Chondrocyte (in vitro differentiated cells): ENCODE measurements around the gene YES1. TPM values are rescaled to one million over a fixed set of nuclear protein-coding genes. Genes with fewer than 3 reads are reported as not detected.
A peak's percentile ranks its signal among the peaks of the same experiment; 100 is the strongest.

Experiments
- DNase-seq: peaks from one replicate; pipeline ENCODE4 v3.0.0; 2021; ENCODE audit warnings: mixed read lengths, low spot score
- H3K27ac Mint-ChIP-seq: one replicate; pipeline ENCODE4 v1.8.0; 2021; ENCODE audit warnings: mild to moderate bottlenecking, moderate library complexity, mixed read lengths; ENCODE audit not compliant: unreplicated experiment
- H3K27me3 Mint-ChIP-seq: 2 replicates; pipeline ENCODE4 v1.8.0; 2021; ENCODE audit warnings: low read depth, mixed read lengths
- H3K36me3 Mint-ChIP-seq: 2 replicates; pipeline ENCODE4 v1.8.0; 2021; ENCODE audit warnings: low read depth, mixed read lengths
- H3K4me1 Mint-ChIP-seq: 2 replicates; pipeline ENCODE4 v1.8.0; 2021; ENCODE audit warnings: low read depth, mild to moderate bottlenecking, mixed read lengths
- H3K4me3 Mint-ChIP-seq: one replicate; pipeline ENCODE4 v1.8.0; 2021; ENCODE audit warnings: mild to moderate bottlenecking, moderate library complexity, mixed read lengths; ENCODE audit not compliant: unreplicated experiment
- H3K9me3 Mint-ChIP-seq: 2 replicates; pipeline ENCODE4 v1.8.0; 2021; ENCODE audit warnings: low read depth, mixed read lengths
- CTCF ChIP-seq: fragments of 200-600 bp; sonication (generic); IDR thresholded peaks from 2 replicates; pipeline ENCODE4 v1.5.0; 2021; ENCODE audit warnings: antibody characterized with exemption, mild to moderate bottlenecking, moderate library complexity
- total RNA-seq: library from RNA; stranded (reverse); gene quantifications from 3 replicates; pipeline ENCODE4 v1.2.1, GENCODE V29; 2021

Gene YES1
- total RNA-seq, 1 donor from 2014 or later, result 38.0 TPM

DNA sequence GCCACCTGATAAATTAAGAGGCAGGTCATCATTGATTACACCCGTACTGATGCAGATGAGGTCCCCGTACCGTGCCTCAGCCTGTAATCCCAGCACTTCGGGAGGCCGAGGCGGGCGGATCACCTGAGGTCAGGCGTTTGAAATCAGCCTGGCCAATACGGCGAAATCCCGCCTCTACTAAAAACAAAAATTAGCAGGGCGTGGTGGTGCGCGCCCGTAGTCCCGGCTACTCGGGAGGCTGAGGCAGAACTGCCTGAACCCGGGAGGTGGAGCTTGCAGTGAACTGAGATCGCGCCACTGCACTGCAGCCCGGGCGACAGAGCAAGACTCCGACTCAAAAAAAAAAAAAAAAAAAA is 98.9 kb downstream of the YES1 start:
- peaks cover 6% of the 10 kb centered on the region for H3K9me3 Mint-ChIP-seq
- no peak for TF ChIP-seq CTCF
- peaks cover 25% of the 10 kb centered on the region for H3K4me1 Mint-ChIP-seq
- peaks cover 3% of the 10 kb centered on the region for H3K36me3 Mint-ChIP-seq
- no peak for DNase-seq
- no peaks in the 10 kb centered on the region for H3K27me3 Mint-ChIP-seq
- peak overlapping the region; percentile 62 for H3K4me3 Mint-ChIP-seq
- no peak overlapping the region for H3K27ac Mint-ChIP-seq

- Mint-ChIP-seq H3K27me3 (no peaks in the 10 kb centered on the region), H3K9me3 (peaks cover 6% of the 10 kb centered on the region)
Observed at GRCh38 chr18:712401-713134, 99.5 kb downstream of the YES1 start, which contains the start of gene ENOSF1. Gene ENOSF1 (minus strand): TSS chr18:712630. CDS start chr18:712587, 43 bp downstream.

DNA sequence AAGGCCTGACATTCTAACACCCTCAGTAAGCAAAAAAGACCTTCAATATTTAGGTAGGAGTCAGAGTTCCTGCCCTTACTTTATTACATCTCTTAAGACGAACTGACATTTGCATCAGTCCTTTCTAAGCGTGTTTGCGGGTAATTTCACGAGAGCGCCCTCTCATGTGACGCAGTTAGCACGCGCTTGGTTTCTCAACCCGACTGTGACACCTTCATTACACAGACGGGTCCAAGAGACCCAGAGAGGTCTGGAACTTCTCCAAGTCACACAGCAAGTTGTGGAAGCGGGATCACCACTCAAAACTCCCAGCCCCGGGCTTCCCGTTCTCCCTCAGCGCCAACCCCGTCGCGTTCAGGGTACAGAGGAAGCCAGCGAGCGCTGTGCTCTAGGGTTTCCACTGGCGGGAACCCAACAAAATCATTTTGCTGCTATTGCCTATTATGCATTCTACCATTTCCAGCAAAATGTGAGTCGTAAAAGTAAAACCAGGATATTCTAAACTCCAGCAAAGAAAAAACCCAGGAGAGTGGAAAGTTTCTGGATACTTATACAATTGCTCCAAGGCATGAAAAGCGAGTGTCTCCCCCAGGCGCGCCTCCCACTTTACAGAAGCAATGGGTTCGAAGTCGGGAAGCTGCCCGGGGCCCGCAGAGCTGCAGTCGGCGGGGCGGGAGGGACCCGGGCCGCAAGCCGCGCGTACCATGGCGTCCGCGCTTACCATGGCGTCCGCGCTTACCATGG is 100.2 kb downstream of the YES1 start:
- Mint-ChIP-seq H3K4me1 (peaks cover 25% of the 10 kb centered on the region), H3K9me3 (peaks cover 6% of the 10 kb centered on the region), H3K27ac (peak overlapping the region; percentile 84), H3K4me3 (peak overlapping the region; percentile 71), H3K27me3 (no peaks in the 10 kb centered on the region), H3K36me3 (peaks cover 3% of the 10 kb centered on the region)
- peak; percentile 47 for TF ChIP-seq CTCF
- no peak for DNase-seq

More at GRCh38 chr18:712401-713134, 99.5 kb downstream of the YES1 start, which contains the start of gene ENOSF1:
- peaks cover 25% of the 10 kb centered on the region for H3K4me1 Mint-ChIP-seq
- no peak for DNase-seq
- H3K36me3 Mint-ChIP-seq, result peaks cover 3% of the 10 kb centered on the region
- peak within 1 kb of the TSS; percentile 84 for H3K27ac Mint-ChIP-seq
- H3K4me3 Mint-ChIP-seq, result peak within 1 kb of the TSS; percentile 71
- TF ChIP-seq CTCF, result peak; percentile 84

- no peak for TF ChIP-seq CTCF
- H3K9me3 Mint-ChIP-seq, result peaks cover 6% of the 10 kb centered on the region
- H3K27me3 Mint-ChIP-seq, result no peaks in the 10 kb centered on the region
- no peak for DNase-seq
- peak overlapping the region; percentile 71 for H3K4me3 Mint-ChIP-seq
- peaks cover 5% of the 10 kb centered on the region for H3K36me3 Mint-ChIP-seq
- peak overlapping the region; percentile 84 for H3K27ac Mint-ChIP-seq
- peaks cover 25% of the 10 kb centered on the region for H3K4me1 Mint-ChIP-seq
Observed at GRCh38 chr18:711310-711656, 100.8 kb downstream of the YES1 start.

DNA sequence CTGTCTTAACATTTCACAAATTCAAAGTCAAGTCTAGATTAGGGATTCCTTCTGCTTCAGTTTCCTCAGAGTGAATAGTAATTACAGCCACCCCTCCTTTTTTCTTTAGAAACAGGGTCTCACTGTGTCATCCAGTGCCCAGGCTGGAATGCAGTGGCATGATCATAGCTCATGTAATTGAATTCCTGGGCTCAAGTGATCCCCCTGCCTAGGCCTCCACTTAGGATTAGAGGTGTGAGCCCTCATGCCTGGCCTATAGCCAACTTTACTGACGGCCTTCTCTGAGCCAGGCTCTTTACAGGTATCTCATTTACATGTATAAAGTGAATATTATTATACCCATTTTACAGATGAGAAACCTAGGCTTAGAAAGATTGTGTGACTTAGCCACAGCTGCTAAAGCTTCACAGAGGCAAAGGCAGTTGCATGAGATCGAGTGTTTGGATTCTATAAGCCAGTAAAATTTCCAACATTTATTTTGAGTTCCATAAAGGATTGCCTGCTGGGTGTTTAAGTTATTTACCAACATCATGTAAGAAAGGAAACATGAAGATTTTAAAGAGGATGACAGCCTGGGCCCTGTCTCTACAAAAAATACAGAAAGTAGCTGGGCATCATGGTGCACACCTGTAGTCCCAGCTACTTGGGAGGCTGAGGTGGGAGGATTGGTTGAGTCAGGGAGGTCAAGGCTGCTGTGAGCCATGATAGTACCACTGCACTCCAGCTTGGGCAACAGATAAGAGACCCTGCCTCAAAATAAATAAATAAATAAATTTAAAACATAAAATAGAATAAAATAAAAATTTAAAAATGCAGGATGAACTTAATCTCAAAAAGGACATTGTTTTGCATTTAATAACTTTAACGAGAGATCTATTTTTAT is 101.4 kb downstream of the YES1 start:
- DNase-seq, result no peak
- no peak for TF ChIP-seq CTCF
- H3K9me3 Mint-ChIP-seq, result peaks cover 6% of the 10 kb centered on the region

More for the DNA sequence above, 101.4 kb downstream of the YES1 start:
- H3K27ac Mint-ChIP-seq, result peak overlapping the region; percentile 84
- no peaks in the 10 kb centered on the region for H3K27me3 Mint-ChIP-seq
- peaks cover 21% of the 10 kb centered on the region for H3K4me1 Mint-ChIP-seq
- H3K36me3 Mint-ChIP-seq, result peaks cover 6% of the 10 kb centered on the region
- H3K4me3 Mint-ChIP-seq, result peak overlapping the region; percentile 71
